ENCODE data around the gene DTNA.

DNA sequence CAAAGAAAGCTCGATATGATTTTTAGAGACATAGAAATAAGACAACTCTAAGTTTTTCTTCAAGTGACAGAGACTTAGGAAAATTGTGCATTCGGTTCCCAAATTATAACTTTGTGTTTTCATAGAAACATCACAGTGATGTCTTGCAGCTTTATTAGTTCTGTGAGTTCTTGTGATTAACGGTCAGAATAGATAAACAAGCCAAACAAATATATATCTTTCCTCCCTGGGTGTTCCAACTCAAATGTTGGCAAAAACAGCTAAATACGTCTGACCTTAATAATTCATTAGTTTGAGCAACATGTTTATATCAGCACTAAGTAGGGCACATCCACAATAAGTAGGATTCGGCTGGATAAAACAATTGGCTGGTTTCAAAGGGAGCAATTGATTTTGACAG, 47.6 kb downstream of the DTNA start:
- TF ChIP-seq, protein P1, sequence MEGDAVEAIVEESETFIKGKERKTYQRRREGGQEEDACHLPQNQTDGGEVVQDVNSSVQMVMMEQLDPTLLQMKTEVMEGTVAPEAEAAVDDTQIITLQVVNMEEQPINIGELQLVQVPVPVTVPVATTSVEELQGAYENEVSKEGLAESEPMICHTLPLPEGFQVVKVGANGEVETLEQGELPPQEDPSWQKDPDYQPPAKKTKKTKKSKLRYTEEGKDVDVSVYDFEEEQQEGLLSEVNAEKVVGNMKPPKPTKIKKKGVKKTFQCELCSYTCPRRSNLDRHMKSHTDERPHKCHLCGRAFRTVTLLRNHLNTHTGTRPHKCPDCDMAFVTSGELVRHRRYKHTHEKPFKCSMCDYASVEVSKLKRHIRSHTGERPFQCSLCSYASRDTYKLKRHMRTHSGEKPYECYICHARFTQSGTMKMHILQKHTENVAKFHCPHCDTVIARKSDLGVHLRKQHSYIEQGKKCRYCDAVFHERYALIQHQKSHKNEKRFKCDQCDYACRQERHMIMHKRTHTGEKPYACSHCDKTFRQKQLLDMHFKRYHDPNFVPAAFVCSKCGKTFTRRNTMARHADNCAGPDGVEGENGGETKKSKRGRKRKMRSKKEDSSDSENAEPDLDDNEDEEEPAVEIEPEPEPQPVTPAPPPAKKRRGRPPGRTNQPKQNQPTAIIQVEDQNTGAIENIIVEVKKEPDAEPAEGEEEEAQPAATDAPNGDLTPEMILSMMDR (conservative IDR thresholded peaks at IDR 0.05 in 1 of 2, IDR thresholded peaks at IDR 0.05 in 1 of 2; ENCODE audit: low read depth in 1 of 2, low read length in 2 of 2): no peak
- no peak for TF ChIP-seq EZH2 (IDR thresholded peaks at IDR 0.05; ENCODE audit: low read length, missing control alignments)

Measured in fibroblast of lung (primary cell).